ENCODE results near the gene MAP3K14. TPM values are rescaled to one million over a fixed set of nuclear protein-coding genes. Genes with fewer than 3 reads are reported as not detected.

MAP3K14 gene
- total RNA-seq, 3 donors from 2014 or later: 16.6 to 27.9 (median 18.0) TPM

DNA sequence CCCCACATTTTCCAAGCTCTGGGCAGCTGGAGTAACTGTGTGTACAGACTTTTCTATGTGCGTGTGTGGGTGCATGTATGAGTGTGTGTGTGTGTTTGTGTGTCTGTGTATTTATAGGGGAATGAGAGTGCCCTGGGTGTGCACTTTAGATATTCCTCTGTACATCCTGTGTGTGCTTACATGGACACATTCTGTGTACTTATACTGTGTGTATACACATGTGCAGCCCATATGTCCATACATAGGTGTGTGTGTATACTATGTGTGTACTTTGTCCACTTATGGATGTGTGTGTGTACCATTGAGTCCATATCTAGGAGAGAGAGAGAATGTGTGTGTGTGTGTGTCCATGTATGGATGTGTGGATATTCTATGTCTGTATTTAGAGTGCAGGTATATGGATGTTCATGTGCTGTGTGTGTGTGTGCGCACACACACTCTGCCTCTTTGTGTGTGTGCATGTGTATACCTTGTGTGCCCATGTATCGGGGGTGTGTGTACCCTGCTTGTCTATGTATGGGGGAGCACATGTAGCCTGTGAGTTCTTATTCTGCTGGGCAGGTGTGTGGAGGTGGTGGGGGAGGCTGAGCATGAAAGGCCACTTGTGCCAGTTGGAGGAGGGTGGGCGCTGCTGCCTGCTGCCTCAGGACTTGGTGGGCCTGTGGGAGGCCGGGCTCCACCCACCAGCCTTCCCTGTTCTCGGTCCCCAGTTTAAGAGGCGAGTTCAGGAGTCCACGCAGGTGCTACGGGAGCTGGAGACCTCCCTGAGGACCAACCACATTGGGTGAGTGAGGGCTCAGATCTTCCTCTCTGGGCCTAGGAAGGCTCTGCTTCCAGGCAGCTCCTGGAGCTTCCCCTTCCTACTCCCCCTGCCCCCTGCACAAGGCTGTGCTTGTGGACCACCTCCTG is 84.1 kb downstream of the MAP3K14 start:
- TF ChIP-seq, protein P1, sequence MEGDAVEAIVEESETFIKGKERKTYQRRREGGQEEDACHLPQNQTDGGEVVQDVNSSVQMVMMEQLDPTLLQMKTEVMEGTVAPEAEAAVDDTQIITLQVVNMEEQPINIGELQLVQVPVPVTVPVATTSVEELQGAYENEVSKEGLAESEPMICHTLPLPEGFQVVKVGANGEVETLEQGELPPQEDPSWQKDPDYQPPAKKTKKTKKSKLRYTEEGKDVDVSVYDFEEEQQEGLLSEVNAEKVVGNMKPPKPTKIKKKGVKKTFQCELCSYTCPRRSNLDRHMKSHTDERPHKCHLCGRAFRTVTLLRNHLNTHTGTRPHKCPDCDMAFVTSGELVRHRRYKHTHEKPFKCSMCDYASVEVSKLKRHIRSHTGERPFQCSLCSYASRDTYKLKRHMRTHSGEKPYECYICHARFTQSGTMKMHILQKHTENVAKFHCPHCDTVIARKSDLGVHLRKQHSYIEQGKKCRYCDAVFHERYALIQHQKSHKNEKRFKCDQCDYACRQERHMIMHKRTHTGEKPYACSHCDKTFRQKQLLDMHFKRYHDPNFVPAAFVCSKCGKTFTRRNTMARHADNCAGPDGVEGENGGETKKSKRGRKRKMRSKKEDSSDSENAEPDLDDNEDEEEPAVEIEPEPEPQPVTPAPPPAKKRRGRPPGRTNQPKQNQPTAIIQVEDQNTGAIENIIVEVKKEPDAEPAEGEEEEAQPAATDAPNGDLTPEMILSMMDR (IDR thresholded peaks at IDR 0.05): no peak
- intact Hi-C loops (cut with DNase I, micrococcal nuclease): no loop called here
- ATAC-seq (no peak), DNase-seq (no peak)
- H3K4me1 ChIP-seq (ENCODE audit: low read depth): peaks cover 13% of the 10 kb centered on the region
- H3K9me3 ChIP-seq: no peaks in the 10 kb centered on the region
- H3K4me3 ChIP-seq: no peak overlapping the region
- H3K36me3 ChIP-seq (ENCODE audit: low read depth): no peaks in the 10 kb centered on the region

- DNase-seq (peak in 1 of 3 donors; percentile 50), ATAC-seq (peak; percentile 10)
- TF ChIP-seq, protein P1 (IDR thresholded peaks at IDR 0.05): no peak
- Histone ChIP-seq H3K4me1 (ENCODE audit: low read depth) (peaks cover 15% of the 10 kb centered on the region), H3K9me3 (no peaks in the 10 kb centered on the region), H3K36me3 (ENCODE audit: low read depth) (no peaks in the 10 kb centered on the region), H3K4me3 (no peak overlapping the region)
- intact Hi-C loops (cut with DNase I, micrococcal nuclease): no loop called here
Measured at GRCh38 chr17:45231481-45232116, 85.2 kb downstream of the MAP3K14 start.

GRCh38 chr17:45230787-45231480 is 85.9 kb downstream of the MAP3K14 start:
- intact Hi-C loops (cut with DNase I, micrococcal nuclease): no loop called here
- Histone ChIP-seq H3K36me3 (ENCODE audit: low read depth) (no peaks in the 10 kb centered on the region), H3K4me3 (no peak overlapping the region), H3K9me3 (no peaks in the 10 kb centered on the region), H3K4me1 (ENCODE audit: low read depth) (peaks cover 16% of the 10 kb centered on the region)
- peak in 1 of 3 donors; percentile 15 for DNase-seq
- TF ChIP-seq, protein P1 (IDR thresholded peaks at IDR 0.05): no peak
- no peak for ATAC-seq

GRCh38 chr17:45230410-45230786 is 86.4 kb downstream of the MAP3K14 start:
- intact Hi-C loops (cut with DNase I, micrococcal nuclease): no loop called here

More at GRCh38 chr17:45230410-45230786, 86.4 kb downstream of the MAP3K14 start:
- H3K4me3 ChIP-seq: no peak overlapping the region
- no peak for DNase-seq
- TF ChIP-seq, protein P1 (IDR thresholded peaks at IDR 0.05): no peak
- no peaks in the 10 kb centered on the region for H3K9me3 ChIP-seq
- no peaks in the 10 kb centered on the region for H3K36me3 ChIP-seq (ENCODE audit: low read depth)
- peaks cover 16% of the 10 kb centered on the region for H3K4me1 ChIP-seq (ENCODE audit: low read depth)
- ATAC-seq: no peak
